ENCODE measurements around the gene ITGA1.

GRCh38 chr5:52788505-52788821 lies 747 bp downstream of the ITGA1 start:
- no peak for TF ChIP-seq POLR2A (IDR thresholded peaks at IDR 0.05)
- TF ChIP-seq CTCF (IDR thresholded peaks at IDR 0.05), result no peak
